Measurements from ENCODE around the gene TOX3. TPM values are rescaled to one million over a fixed set of nuclear protein-coding genes. Genes with fewer than 3 reads are reported as not detected.

TOX3 gene
- total and polyA plus RNA-seq, 10 of the 15 experiments (the other 5 are each of a cell fraction or from before 2014, with no cell fraction given) = not detected

DNA sequence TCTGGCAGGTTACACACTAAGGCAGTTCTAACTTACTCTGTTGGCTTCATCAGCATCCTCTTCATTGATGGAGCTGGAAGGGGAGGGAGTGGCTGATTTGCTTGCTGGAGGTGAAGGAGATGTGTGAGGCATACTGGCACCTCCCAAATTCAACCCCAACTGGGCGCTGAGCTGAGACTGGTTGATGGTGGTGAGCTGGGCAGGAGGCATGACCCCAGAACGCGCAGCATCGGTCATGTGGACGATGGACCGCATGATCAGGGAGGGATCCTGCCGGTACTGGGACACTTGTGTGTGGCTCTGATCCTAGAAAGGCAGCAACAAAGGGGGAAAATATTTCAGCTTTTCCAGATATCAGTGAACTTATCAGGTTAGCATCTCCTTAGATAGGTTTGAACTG lies 96.7 kb downstream of the TOX3 start (continued):
- TF ChIP-seq, protein P1, sequence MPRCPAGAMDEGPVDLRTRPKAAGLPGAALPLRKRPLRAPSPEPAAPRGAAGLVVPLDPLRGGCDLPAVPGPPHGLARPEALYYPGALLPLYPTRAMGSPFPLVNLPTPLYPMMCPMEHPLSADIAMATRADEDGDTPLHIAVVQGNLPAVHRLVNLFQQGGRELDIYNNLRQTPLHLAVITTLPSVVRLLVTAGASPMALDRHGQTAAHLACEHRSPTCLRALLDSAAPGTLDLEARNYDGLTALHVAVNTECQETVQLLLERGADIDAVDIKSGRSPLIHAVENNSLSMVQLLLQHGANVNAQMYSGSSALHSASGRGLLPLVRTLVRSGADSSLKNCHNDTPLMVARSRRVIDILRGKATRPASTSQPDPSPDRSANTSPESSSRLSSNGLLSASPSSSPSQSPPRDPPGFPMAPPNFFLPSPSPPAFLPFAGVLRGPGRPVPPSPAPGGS (IDR thresholded peaks at IDR 0.05; ENCODE audit: borderline replicate concordance, insufficient read depth, low read depth, low read length, poor library complexity, severe bottlenecking) = no peak
- no peak for TF ChIP-seq ZNF622 (IDR thresholded peaks at IDR 0.05)
- TF ChIP-seq SIX5 (IDR thresholded peaks at IDR 0.05; ENCODE audit: low read depth, low read length, severe bottlenecking) = no peak

GRCh38 chr16:52446080-52446479 lies 100.9 kb downstream of the TOX3 start:
- Histone ChIP-seq H3K4me2 (ENCODE audit: control insufficient read depth, insufficient read depth) (no peak overlapping the region), H3K27ac (ENCODE audit: control insufficient read depth, insufficient read depth) (no peak overlapping the region), H3K79me2 (ENCODE audit: control insufficient read depth, insufficient read depth, low read length) (no peaks in the 10 kb centered on the region), H3K9me3 (replicated peaks; ENCODE audit: control insufficient read depth, insufficient read depth, low read length) (no peaks in the 10 kb centered on the region), H2AFZ (ENCODE audit: control insufficient read depth, low read depth, low read length) (no peak overlapping the region), H3K4me3 (no peak overlapping the region), H3K4me1 (ENCODE audit: control insufficient read depth, insufficient read depth, low read length) (no peaks in the 10 kb centered on the region), H3K36me3 (ENCODE audit: control insufficient read depth in 2 of 2, insufficient read depth in 2 of 2, low read length in 1 of 2) (no peaks in the 10 kb centered on the region), H3K9ac (ENCODE audit: control insufficient read depth, insufficient read depth, low read length) (no peak overlapping the region), H4K20me1 (ENCODE audit: control insufficient read depth, insufficient read depth) (no peaks in the 10 kb centered on the region), H3K27me3 (replicated peaks in 1 of 2; ENCODE audit: control insufficient read depth in 2 of 2, insufficient read depth in 2 of 2, low read length in 1 of 2) (no peaks in the 10 kb centered on the region)
- ChIA-PET SMC1A (ENCODE audit: uncharacterized antibody, unreplicated experiment) (no interaction called here), POLR2A (no interaction called here), RAD21 (ENCODE audit: unreplicated experiment) (no interaction called here), CTCF (interaction anchor here (0.6 kb wide), 1 partner anchor 8 kb away, joined by 3 read pairs; no protein-coding TSS in a partner anchor)
- intact Hi-C loops (cut with micrococcal nuclease; ENCODE audit: unreplicated experiment) (no loop called here), in situ Hi-C loops (cut with MboI) (no loop called here)
- FAIRE-seq (no peak), DNase-seq (ENCODE audit: low read depth, low spot score) (no peak), ATAC-seq (no peak)
- WGBS (ENCODE audit: insufficient coverage, insufficient replicate concordance, low lambda C conversion rate, missing lambda C conversion rate) = 0% methylated on average over 4 of the region's 4 CpGs
- no TSS peak for BruUV-seq (replicated peaks)
- no peak for TF ChIP-seq RB1 (IDR thresholded peaks at IDR 0.05; ENCODE audit: borderline replicate concordance)

GRCh38 chr16:52441886-52442285 lies 105.1 kb downstream of the TOX3 start:
- Histone ChIP-seq H3K79me2 (ENCODE audit: control insufficient read depth, insufficient read depth, low read length) (no peaks in the 10 kb centered on the region), H3K4me3 (no peak overlapping the region), H3K9me3 (replicated peaks; ENCODE audit: control insufficient read depth, insufficient read depth, low read length) (no peaks in the 10 kb centered on the region), H2AFZ (ENCODE audit: control insufficient read depth, low read depth, low read length) (no peak overlapping the region), H3K9ac (ENCODE audit: control insufficient read depth, insufficient read depth, low read length) (no peak overlapping the region), H3K27me3 (replicated peaks in 1 of 2; ENCODE audit: control insufficient read depth in 2 of 2, insufficient read depth in 2 of 2, low read length in 1 of 2) (no peaks in the 10 kb centered on the region), H3K4me1 (ENCODE audit: control insufficient read depth, insufficient read depth, low read length) (no peaks in the 10 kb centered on the region), H3K36me3 (ENCODE audit: control insufficient read depth in 2 of 2, insufficient read depth in 2 of 2, low read length in 1 of 2) (no peaks in the 10 kb centered on the region), H4K20me1 (ENCODE audit: control insufficient read depth, insufficient read depth) (no peaks in the 10 kb centered on the region), H3K4me2 (ENCODE audit: control insufficient read depth, insufficient read depth) (no peak overlapping the region), H3K27ac (ENCODE audit: control insufficient read depth, insufficient read depth) (no peak overlapping the region)
- DNase-seq (ENCODE audit: low read depth, low spot score) = no peak
- 21% methylated on average over 3 of the region's 3 CpGs for WGBS (ENCODE audit: insufficient coverage, insufficient replicate concordance, low lambda C conversion rate, missing lambda C conversion rate)
- ChIA-PET POLR2A (no interaction called here), RAD21 (ENCODE audit: unreplicated experiment) (no interaction called here), SMC1A (ENCODE audit: uncharacterized antibody, unreplicated experiment) (no interaction called here), CTCF (no interaction called here)
- FAIRE-seq = no peak
- intact Hi-C loops (cut with micrococcal nuclease; ENCODE audit: unreplicated experiment) = no loop called here
- no TSS peak for BruUV-seq (replicated peaks)
- in situ Hi-C loops (cut with MboI) = no loop called here
- no peak for ATAC-seq
- TF ChIP-seq FOXM1 (IDR thresholded peaks at IDR 0.05; ENCODE audit: low read depth, low read length) (no peak), ESRRA (IDR thresholded peaks at IDR 0.05; ENCODE audit: low read length) (no peak), BHLHE40 (IDR thresholded peaks at IDR 0.05; ENCODE audit: borderline replicate concordance in 1 of 2, low read depth in 2 of 2, low read length in 1 of 2) (no peak), NBN (IDR thresholded peaks at IDR 0.05) (no peak), MYB (IDR thresholded peaks at IDR 0.05; ENCODE audit: borderline replicate concordance, low read depth, low read length) (no peak), MTA2 (IDR thresholded peaks at IDR 0.05; ENCODE audit: low read depth) (no peak), ATF7 (IDR thresholded peaks at IDR 0.05; ENCODE audit: low read depth) (no peak), ZBTB40 (IDR thresholded peaks at IDR 0.05; ENCODE audit: borderline replicate concordance) (no peak)
